Testis (tissue), 3 donors: ENCODE results near the gene ERBB2. TPM values are rescaled to one million over a fixed set of nuclear protein-coding genes. Genes with fewer than 3 reads are reported as not detected.

ENCODE experiments used
- DNase-seq: peaks from one replicate; pipeline ENCODE4 v3.0.0-alpha.2; 2019
- H3K27ac ChIP-seq, 2 donors: fragments of 200-600 bp; sonication (generic); one replicate each; pipeline ENCODE4 v1.5.1; 2019
- H3K27me3 ChIP-seq: fragments of 200-600 bp; sonication (generic); one replicate; pipeline ENCODE4 v1.5.1; 2019
- H3K36me3 ChIP-seq: fragments of 200-600 bp; sonication (generic); one replicate; pipeline ENCODE4 v1.5.1; 2017; ENCODE audit warnings: low read depth; ENCODE audit errors: missing control alignments
- H3K4me1 ChIP-seq: fragments of 200-600 bp; sonication (generic); one replicate; pipeline ENCODE4 v1.5.1; 2019
- H3K4me3 ChIP-seq, 2 donors: fragments of 200-600 bp; sonication (generic); one replicate each; pipeline ENCODE4 v1.5.1; 2017 to 2019
- H3K9me3 ChIP-seq: fragments of 200-600 bp; sonication (generic); one replicate; pipeline ENCODE4 v1.5.1; 2017
- CTCF ChIP-seq, 3 experiments: fragments of 450-650 bp in 2 of 3; fragments of 200-600 bp in 1 of 3; sonication (generic) in 1 of 3; IDR thresholded peaks; one replicate each; pipeline ENCODE4 v1.5.1; 2016 to 2019; ENCODE audit warnings: antibody characterized with exemption in 3 of 3, mild to moderate bottlenecking in 2 of 3, moderate library complexity in 1 of 3
- POLR2A ChIP-seq: fragments of 450-650 bp; IDR thresholded peaks from one replicate; pipeline ENCODE4 v1.6.1; 2017; ENCODE audit warnings: antibody characterized with exemption, mild to moderate bottlenecking, moderate library complexity
- WGBS, 2 donors: methylation state at CpG; one replicate each; pipeline ENCODE4 v1.1.5; 2018; 5-methylcytosine and 5-hydroxymethylcytosine counted together
- intact Hi-C: fragments of 100-400 bp; cut with DNase I; formaldehyde crosslinking; loops from one replicate; pipeline ENCODE4 v1.15.1; 2023; ENCODE audit warnings: low total_unique reads
- polyA plus RNA-seq: library from polyadenylated mRNA; stranded (reverse); fragments of 350-450 nt; fragmentation: Illumina TruSeq; extraction: RNeasy Lipid Tissue Mini Kit (QIAGEN cat#74804); gene quantifications from one replicate; pipeline ENCODE4 v1.2.3, GENCODE V29; 2014; ENCODE audit warnings: low read depth, low replicate concordance; ENCODE audit not compliant: insufficient read depth
- total RNA-seq, 2 donors: library from RNA; depleted of rRNA; stranded (reverse); fragments of >200 nt; gene quantifications; one replicate each; pipeline ENCODE4 v1.2.3, GENCODE V29; 2016

ERBB2 gene
- total and polyA plus RNA-seq, 3 donors from 2014 or later = 32.1 to 40.0 (median 32.1) TPM

DNA sequence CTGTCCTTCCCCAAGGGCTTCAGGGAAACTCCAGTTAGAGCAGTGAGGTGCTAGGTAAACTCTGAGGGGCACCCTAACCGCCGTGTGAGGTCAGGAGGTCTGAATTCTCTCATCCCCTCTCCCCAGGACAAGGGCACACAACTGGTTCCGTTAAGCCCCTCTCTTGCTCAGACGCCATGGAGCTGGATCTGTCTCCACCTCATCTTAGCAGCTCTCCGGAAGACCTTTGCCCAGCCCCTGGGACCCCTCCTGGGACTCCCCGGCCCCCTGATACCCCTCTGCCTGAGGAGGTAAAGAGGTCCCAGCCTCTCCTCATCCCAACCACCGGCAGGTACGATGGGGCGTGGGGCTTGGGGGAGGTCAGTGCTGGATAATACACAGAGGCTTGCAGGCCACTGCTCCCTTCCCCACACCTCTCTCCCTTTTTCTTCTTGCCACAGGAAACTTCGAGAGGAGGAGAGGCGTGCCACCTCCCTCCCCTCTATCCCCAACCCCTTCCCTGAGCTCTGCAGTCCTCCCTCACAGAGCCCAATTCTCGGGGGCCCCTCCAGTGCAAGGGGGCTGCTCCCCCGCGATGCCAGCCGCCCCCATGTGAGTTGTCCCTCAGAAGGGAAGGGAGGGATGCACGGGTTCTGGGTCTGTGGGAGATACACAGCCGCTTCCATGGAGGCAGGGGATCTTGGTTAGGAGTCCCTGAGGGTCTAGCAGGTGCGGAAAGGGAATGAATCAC is 42.4 kb downstream of the ERBB2 start:
- WGBS, 2 donors = 71 to 73% methylated on average over 15 to 18 of the region's 18 CpGs
- no peak overlapping the region for H3K27ac ChIP-seq
- TF ChIP-seq POLR2A (no peak), CTCF (IDR thresholded peaks at IDR 0.05) (no peak)
- H3K4me3 ChIP-seq = no peak overlapping the region
- H3K27me3 ChIP-seq = no peaks in the 10 kb centered on the region
- intact Hi-C loops = no loop called here
- no peak for DNase-seq
- H3K36me3 ChIP-seq = no peaks in the 10 kb centered on the region
- peaks cover 30% of the 10 kb centered on the region for H3K4me1 ChIP-seq
- no peaks in the 10 kb centered on the region for H3K9me3 ChIP-seq

DNA sequence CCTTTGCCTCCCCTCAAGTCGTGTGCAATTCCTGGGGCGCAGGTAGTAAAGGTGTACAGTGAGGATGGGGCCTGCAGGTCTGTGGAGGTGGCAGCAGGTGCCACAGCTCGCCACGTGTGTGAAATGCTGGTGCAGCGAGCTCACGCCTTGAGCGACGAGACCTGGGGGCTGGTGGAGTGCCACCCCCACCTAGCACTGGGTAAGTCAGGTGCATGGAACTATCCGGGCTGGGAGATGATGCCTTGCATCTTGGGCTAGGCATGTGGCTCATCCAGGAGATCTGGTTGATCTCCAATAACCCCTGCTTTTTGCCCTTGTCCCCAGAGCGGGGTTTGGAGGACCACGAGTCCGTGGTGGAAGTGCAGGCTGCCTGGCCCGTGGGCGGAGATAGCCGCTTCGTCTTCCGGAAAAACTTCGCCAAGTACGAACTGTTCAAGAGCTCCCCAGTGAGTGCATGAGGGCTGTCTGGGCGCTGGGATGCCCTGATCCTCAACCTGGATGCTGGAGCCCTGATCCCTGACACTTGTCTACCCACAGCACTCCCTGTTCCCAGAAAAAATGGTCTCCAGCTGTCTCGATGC is 43.1 kb downstream of the ERBB2 start:
- H3K9me3 ChIP-seq = no peaks in the 10 kb centered on the region
- no peaks in the 10 kb centered on the region for H3K27me3 ChIP-seq
- WGBS, 2 donors = 62 to 92% methylated on average over 13 to 21 of the region's 21 CpGs
- peaks cover 26% of the 10 kb centered on the region for H3K4me1 ChIP-seq
- TF ChIP-seq POLR2A = no peak
- no peak for TF ChIP-seq CTCF (IDR thresholded peaks at IDR 0.05)
- DNase-seq = no peak
- H3K36me3 ChIP-seq = no peaks in the 10 kb centered on the region
- H3K27ac ChIP-seq = no peak overlapping the region
- intact Hi-C loops = no loop called here
- H3K4me3 ChIP-seq = no peak overlapping the region

- H3K36me3 ChIP-seq = no peaks in the 10 kb centered on the region
- WGBS, 2 donors = 82 to 86% methylated on average over 5 to 16 of the region's 16 CpGs
- no peak overlapping the region for H3K4me3 ChIP-seq
- H3K27ac ChIP-seq = no peak overlapping the region
- DNase-seq = no peak
- intact Hi-C loops = no loop called here
- TF ChIP-seq POLR2A = no peak
- no peak for TF ChIP-seq CTCF (IDR thresholded peaks at IDR 0.05)
- H3K4me1 ChIP-seq = peaks cover 13% of the 10 kb centered on the region
- no peaks in the 10 kb centered on the region for H3K27me3 ChIP-seq
- no peaks in the 10 kb centered on the region for H3K9me3 ChIP-seq
These were observed 44.4 kb downstream of the ERBB2 start for GRCh38 chr17:39744075-39744835.

DNA sequence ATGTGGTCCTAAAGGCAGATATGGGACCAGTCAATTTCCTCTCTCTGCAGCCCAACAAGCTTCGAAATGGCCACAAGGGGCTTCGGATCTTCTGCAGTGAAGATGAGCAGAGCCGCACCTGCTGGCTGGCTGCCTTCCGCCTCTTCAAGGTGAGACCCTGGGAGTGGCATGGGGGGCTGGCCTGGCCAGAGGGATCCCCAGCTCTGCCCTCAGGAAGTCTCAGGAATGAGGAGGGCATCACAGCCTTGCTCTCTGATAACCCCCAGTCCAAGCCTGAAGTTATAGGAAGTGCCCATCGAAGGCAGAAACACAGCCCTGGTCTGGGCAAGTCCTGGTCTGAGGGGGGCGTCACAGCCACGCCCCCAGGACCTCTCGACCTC is 45.0 kb downstream of the ERBB2 start:
- Histone ChIP-seq H3K4me3 (no peak overlapping the region), H3K4me1 (peaks cover 9% of the 10 kb centered on the region), H3K27ac (no peak overlapping the region), H3K9me3 (no peaks in the 10 kb centered on the region), H3K36me3 (no peaks in the 10 kb centered on the region), H3K27me3 (no peaks in the 10 kb centered on the region)
- no peak for DNase-seq
- 86 to 91% methylated on average over 4 to 8 of the region's 8 CpGs for whole genome bisulfite sequencing, 2 donors
- intact Hi-C loops = loop anchor here (5.0 kb wide), 1 partner anchor 118 kb away; the partner anchor contains the start of gene PPP1R1B
- TF ChIP-seq POLR2A (no peak), CTCF (IDR thresholded peaks at IDR 0.05) (no peak)
